Kidney tubule cell (primary cell): ENCODE results near the gene CDC34.
A peak's percentile ranks its signal among the peaks of the same experiment; 100 is the strongest.

Experiments
- DNase-seq: peaks from one replicate; pipeline ENCODE4 v3.0.0-alpha.2; 2018; ENCODE audit warnings: low spot score

CDC34 gene

GRCh38 chr19:519449-519865 lies 12.1 kb upstream of the CDC34 start:
- DNase-seq = no peak

- DNase-seq = no peak
Measured at GRCh38 chr19:522726-523125, 8.8 kb upstream of the CDC34 start.

- DNase-seq = no peak
Measured at GRCh38 chr19:524062-524674, 7.4 kb upstream of the CDC34 start.

- no peak for DNase-seq
Measured at GRCh38 chr19:525029-525428, 6.5 kb upstream of the CDC34 start.

GRCh38 chr19:525857-526419 lies 5.6 kb upstream of the CDC34 start:
- DNase-seq = no peak

- no peak for DNase-seq
Measured at GRCh38 chr19:530134-531008, 1.2 kb upstream of the CDC34 start.

- DNase-seq = peak; percentile 90
Measured at GRCh38 chr19:531009-531752, 379 bp upstream of the CDC34 start.

- DNase-seq = peak; percentile 68
Measured at GRCh38 chr19:532561-533363, 1.2 kb downstream of the CDC34 start.

- DNase-seq = no peak
Measured at GRCh38 chr19:533364-534058, 2.0 kb downstream of the CDC34 start.

- no peak for DNase-seq
Measured at GRCh38 chr19:534088-534487, 2.5 kb downstream of the CDC34 start.

- peak; percentile 94 for DNase-seq
Measured at GRCh38 chr19:535017-535835, 3.7 kb downstream of the CDC34 start.

GRCh38 chr19:536031-536880 lies 4.7 kb downstream of the CDC34 start:
- no peak for DNase-seq

- DNase-seq = no peak
Measured at GRCh38 chr19:536881-537404, 5.4 kb downstream of the CDC34 start.

GRCh38 chr19:538641-539428 lies 7.3 kb downstream of the CDC34 start:
- no peak for DNase-seq

GRCh38 chr19:539429-540030 lies 8.0 kb downstream of the CDC34 start:
- no peak for DNase-seq

- no peak for DNase-seq
Measured at GRCh38 chr19:540867-541637, 9.5 kb downstream of the CDC34 start.

GRCh38 chr19:541699-542098 lies 10.1 kb downstream of the CDC34 start:
- DNase-seq = no peak
